DOHH2 (cell line): ENCODE measurements around the gene ARMC8.

Source experiments
- EZH2phosphoT487 ChIP-seq: fragments of 200-600 bp; sonication (generic); IDR thresholded peaks from 2 replicates; pipeline ENCODE4 v1.6.1; 2017; ENCODE audit warnings: borderline replicate concordance, mild to moderate bottlenecking, antibody characterized with exemption, low read length, moderate library complexity, mixed read lengths
- TF ChIP-seq, protein P1 (sequence below): fragments of 200-600 bp; sonication (generic); IDR thresholded peaks from one replicate; pipeline ENCODE4 v1.5.1; 2014; ENCODE audit warnings: antibody characterized with exemption, mild to moderate bottlenecking, low read depth, low read length; ENCODE audit not compliant: poor library complexity, severe bottlenecking

DNA sequence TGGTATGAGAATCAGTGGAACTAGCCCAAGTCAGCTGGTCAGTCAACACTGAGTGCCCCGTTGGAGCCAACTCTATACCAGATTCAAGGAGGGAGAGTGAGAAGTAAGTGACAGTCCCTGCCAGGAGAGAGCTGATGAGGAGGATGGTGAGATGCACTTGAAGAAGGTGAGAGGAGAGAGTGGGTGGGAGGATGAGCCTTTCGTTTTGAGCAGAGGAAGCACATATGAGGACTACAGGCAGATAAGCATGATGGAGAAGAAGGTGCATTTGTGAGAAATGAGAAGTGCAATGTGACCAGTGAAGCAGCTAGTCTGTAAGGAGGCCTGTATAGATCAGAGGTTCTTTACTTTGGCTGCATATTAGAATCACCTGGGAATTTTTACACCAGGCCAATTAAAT is 102.2 kb downstream of the ARMC8 start:
- TF ChIP-seq, protein P1, sequence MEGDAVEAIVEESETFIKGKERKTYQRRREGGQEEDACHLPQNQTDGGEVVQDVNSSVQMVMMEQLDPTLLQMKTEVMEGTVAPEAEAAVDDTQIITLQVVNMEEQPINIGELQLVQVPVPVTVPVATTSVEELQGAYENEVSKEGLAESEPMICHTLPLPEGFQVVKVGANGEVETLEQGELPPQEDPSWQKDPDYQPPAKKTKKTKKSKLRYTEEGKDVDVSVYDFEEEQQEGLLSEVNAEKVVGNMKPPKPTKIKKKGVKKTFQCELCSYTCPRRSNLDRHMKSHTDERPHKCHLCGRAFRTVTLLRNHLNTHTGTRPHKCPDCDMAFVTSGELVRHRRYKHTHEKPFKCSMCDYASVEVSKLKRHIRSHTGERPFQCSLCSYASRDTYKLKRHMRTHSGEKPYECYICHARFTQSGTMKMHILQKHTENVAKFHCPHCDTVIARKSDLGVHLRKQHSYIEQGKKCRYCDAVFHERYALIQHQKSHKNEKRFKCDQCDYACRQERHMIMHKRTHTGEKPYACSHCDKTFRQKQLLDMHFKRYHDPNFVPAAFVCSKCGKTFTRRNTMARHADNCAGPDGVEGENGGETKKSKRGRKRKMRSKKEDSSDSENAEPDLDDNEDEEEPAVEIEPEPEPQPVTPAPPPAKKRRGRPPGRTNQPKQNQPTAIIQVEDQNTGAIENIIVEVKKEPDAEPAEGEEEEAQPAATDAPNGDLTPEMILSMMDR = no peak
- no peak for TF ChIP-seq EZH2phosphoT487
